ENCODE data around the gene NMNAT2.

DNA sequence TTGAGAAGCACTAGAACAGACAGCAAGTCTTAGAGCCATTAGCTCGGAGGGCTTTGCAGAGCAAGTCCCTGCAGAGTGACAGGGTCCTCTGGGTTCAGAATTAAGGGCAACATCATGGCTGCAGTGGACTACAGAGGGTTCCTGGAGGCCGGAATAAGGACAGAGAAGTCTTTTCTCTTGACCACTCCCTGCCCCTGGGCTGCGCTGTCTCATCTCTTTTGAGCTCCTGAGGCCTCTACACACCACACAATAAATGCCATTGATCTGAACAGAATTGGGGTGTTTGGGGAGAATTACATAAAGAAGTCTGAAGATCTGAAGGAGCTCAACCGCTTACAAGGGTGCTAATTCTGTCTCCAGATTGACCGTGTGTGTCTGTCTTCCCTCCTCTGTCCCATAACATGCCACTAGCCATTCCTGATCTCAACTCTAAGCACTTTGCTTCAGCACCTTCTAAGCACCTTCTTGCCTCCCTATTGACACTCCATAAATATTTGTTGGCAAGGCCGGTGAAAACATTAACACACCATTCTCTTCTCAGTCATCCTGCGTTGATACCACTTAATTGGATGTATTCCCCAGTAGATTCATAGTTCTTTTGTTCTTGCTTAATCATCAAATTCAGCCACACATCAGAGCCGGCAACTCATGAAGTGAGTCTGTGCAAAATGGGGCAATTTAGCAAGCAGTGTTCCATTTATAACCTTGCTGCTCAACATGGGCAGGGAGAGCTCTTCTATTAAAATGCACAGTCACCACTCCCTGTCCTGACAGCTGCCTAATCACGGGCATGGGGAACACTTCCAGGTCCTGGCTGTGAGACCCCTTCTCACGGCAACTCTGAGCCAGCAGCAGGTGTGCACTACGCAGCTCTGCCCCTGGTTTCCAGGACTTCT, 49.7 kb downstream of the NMNAT2 start:
- TF ChIP-seq, protein P1, sequence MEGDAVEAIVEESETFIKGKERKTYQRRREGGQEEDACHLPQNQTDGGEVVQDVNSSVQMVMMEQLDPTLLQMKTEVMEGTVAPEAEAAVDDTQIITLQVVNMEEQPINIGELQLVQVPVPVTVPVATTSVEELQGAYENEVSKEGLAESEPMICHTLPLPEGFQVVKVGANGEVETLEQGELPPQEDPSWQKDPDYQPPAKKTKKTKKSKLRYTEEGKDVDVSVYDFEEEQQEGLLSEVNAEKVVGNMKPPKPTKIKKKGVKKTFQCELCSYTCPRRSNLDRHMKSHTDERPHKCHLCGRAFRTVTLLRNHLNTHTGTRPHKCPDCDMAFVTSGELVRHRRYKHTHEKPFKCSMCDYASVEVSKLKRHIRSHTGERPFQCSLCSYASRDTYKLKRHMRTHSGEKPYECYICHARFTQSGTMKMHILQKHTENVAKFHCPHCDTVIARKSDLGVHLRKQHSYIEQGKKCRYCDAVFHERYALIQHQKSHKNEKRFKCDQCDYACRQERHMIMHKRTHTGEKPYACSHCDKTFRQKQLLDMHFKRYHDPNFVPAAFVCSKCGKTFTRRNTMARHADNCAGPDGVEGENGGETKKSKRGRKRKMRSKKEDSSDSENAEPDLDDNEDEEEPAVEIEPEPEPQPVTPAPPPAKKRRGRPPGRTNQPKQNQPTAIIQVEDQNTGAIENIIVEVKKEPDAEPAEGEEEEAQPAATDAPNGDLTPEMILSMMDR (conservative IDR thresholded peaks at IDR 0.05; ENCODE audit: low read depth in 2 of 2) = peak; percentile 15 to 59; a peak in 3 of 4 replicates
- TF ChIP-seq CREB1 (CRISPR knock-in tag; IDR thresholded peaks at IDR 0.05; ENCODE audit: low read depth) (no peak), POLR2AphosphoS5 (IDR thresholded peaks at IDR 0.05; ENCODE audit: low read depth) (no peak)
- TF ChIP-seq, protein P2, sequence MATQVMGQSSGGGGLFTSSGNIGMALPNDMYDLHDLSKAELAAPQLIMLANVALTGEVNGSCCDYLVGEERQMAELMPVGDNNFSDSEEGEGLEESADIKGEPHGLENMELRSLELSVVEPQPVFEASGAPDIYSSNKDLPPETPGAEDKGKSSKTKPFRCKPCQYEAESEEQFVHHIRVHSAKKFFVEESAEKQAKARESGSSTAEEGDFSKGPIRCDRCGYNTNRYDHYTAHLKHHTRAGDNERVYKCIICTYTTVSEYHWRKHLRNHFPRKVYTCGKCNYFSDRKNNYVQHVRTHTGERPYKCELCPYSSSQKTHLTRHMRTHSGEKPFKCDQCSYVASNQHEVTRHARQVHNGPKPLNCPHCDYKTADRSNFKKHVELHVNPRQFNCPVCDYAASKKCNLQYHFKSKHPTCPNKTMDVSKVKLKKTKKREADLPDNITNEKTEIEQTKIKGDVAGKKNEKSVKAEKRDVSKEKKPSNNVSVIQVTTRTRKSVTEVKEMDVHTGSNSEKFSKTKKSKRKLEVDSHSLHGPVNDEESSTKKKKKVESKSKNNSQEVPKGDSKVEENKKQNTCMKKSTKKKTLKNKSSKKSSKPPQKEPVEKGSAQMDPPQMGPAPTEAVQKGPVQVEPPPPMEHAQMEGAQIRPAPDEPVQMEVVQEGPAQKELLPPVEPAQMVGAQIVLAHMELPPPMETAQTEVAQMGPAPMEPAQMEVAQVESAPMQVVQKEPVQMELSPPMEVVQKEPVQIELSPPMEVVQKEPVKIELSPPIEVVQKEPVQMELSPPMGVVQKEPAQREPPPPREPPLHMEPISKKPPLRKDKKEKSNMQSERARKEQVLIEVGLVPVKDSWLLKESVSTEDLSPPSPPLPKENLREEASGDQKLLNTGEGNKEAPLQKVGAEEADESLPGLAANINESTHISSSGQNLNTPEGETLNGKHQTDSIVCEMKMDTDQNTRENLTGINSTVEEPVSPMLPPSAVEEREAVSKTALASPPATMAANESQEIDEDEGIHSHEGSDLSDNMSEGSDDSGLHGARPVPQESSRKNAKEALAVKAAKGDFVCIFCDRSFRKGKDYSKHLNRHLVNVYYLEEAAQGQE (IDR thresholded peaks at IDR 0.05; ENCODE audit: unreplicated experiment) = no peak
